ENCODE data around the gene CIROP. TPM values are rescaled to one million over a fixed set of nuclear protein-coding genes. Genes with fewer than 3 reads are reported as not detected.

Gene CIROP
- polyA plus RNA-seq, 1 donor: not detected

DNA sequence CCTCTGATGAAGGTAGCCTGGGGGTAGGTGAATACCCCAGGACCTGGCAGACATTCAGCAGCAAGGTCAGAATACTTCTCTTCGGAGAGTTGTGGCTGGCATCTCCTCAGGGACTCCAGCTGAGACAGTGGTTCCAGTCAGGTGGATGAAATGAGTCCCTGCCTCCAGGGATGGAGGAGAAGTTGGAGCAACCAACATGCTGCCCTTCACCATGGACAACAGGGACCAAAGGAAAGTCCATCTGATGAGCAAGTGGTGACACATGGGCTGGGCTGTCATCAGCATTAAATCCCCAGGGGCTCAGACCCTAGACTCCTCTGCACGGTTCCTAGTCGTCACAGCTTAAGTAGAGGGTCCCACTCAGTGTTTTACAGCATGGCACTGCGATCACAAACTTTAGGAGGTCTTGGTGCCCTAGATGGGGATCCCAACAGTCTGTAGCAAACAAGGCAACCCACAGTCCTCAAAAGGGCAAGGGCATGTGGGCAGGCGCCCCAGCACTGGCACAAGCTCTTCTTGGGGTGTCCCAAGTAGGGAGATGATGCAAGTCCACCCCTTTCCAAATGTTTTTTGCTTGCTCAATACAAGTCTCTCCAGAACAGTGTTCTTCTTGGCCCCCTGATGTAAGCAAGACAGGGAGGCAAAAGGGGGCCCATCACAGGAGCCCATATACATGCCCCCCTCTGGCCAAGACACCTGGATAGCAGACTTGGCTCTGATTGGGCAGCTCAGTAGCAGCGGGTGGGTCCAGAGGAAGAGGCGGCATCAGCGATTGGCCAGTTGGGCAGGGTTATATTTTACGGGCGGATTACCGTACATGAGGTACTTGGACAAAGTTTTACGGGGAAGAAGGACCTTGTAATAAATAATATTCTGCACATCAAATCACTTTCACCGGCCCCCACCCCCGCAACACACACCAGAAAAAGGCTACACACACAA, 36.7 kb downstream of the CIROP start:
- no peak for DNase-seq

DNA sequence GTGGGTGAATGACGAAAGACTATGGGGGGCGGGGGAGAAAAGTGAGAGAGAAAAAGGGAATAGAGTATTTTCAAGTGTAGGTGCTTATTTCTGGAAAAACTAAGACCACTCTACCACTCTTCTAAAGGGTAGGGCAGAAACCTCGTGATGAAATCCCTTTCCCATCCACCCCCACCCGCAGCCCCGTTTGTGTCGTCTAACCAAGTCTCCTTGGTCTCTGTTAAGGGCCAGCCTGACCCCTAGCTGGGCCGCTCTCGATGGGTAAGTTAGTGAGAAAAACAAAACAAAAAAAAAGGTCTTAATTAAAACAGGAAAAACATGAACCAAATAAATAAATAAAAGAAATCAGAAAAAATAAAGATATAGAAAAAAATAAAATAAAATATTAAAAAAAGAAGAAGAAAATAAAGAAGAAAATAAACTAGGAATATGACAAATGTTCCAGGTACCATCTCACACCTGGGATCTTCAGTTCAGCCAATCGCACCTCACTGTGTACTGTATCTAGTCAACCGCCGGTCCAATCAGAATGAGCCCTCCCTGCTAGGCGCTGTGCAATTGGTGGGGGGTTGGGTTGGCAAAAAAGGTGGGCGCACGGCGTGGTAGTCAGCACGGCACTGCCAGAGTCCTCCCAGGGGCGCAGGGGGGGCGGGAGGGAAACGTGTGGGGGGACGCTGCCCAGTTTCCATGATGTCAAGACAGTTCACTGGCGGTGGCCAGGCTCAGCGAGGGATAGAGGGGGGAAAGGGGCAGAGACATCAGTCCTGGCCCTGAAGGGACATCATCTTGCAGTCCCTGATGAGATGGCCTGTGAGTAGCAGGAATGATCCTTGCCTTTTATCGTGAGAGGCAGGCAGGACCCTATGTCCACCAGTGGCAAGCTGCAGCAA, 37.7 kb downstream of the CIROP start:
- DNase-seq: no peak

DNA sequence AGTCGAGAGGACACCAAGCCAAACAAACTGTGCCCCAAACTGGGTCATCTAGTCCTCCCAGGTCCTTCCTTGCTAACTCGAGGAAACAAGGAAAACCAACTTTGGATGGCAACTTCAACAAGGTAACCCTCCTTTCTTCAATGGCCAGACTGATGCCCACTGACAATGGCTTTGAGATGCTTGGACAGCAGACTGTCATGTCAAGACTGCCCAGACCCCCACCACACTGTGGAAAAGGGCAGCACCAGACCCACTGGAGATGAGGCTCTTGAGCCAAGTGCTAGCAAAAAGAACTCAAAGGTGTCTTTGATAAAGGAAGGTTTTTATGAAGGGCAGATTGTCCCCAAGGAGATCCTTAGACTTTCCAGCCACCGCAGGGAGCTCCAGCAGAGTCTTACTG, 38.4 kb downstream of the CIROP start:
- no peak for DNase-seq

DNA sequence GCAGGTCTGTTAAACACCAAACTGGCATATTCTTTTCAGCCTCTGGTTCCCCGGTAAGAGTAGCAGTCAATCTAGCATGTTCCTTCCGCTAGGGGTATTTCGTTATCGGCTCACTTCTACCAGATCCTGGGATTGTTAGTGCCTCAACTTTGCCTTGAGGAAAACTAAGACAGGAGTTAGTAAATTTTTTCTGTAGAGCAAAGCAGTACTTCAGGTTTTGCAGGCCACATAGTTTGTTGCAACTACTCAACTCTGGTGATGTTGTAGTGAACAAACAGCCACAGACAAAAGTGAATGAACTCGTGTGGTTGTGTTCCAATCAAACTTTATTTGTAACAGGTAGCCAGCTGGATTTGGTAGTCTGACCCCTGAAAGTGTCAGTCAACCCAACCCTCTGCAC, 41.2 kb downstream of the CIROP start:
- no peak for DNase-seq

DNA sequence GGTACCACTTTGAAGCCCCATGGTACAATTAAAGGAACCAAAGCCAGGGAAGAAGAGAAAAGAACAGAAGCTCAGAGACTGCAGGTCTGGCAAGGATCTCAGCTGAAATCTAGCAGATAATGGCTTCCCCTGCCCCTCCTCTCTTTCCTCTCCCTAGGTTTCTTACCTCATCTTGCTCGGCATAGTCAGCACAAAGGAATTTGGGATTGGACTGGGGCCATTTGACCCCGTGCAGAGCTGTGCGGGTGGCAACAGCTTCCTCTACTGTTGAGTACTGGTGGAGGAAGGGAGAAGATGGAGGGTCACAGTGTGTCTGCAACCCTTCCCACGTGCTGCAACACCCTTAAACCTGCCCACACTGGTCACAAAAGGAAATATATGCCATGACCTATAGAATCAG, 42.8 kb downstream of the CIROP start:
- no peak for DNase-seq

DNA sequence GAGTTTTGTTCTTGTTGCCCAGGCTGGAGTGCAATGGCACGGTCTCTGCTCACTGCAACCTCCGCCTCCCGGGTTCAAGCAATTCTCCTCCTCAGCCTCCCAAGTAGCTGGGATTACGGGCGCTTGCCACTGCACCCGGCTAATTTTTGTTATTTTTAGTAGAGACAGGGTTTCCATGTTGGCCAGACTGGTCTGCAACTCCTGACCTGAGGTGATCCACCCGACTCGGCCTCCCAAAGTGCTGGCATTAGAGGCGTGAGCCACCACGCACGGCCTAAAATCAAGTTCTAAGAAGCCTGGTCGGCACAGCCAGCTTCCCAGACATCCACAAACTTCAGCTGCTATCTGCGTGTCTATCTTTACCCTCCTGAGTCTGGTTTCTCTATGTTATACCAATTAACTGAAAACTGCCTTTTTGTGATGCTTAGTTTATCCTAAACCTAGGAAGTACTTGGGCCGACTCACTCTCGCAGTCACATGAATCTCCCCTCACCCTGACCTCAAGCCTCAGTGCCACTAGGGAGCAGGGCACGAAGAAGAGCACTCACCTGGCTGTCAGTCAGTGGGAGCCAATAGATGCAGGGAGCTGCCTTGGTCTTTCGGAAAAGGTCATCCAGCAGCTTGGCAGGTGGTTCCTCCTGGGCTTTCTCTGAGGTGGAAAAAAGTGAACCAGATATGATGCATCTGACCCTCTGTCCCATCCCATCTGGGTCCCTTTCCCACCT, 44.1 kb downstream of the CIROP start:
- DNase-seq: no peak

DNA sequence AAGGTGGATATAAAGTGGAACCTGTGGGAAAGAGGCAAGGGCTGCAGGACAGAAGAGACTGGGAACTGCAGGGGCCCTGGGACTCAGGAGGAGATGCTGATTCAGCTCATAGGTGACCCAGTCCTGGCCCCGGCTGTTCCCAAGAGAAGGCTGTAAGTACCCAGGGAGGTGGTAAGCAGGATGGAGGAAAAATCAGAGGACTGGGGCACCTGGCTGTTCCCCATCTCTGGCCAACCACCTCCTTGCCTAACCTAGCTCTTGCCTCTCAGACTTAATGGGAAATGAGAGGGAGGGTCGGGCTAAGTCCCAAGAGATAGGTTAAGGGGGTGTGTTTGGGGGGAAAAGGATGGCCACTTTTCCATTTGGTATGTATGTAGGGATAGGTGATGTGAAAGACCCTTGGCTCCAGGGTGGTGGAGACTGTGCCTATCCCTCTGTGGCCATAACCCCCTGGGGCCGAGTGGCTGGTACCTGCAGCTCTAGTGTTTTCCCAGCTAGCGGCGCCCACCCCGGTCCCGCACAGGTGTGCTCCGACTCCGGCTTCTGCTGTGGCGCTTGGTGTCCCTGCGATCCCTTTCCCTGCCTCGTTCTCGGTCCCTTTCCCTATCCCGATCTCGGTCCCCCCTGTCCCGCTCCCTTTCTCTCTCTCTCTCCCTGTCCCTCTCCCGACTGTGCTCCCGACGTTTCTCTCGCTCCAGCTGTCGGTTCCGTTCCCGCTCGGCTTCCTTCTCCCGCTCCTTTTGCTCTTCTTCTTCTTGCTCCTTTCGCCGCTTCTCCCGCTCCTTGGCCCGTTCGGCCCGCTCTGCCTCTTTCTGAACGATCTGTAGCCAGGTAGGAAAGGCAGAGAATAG, 45.9 kb downstream of the CIROP start:
- DNase-seq: no peak

DNA sequence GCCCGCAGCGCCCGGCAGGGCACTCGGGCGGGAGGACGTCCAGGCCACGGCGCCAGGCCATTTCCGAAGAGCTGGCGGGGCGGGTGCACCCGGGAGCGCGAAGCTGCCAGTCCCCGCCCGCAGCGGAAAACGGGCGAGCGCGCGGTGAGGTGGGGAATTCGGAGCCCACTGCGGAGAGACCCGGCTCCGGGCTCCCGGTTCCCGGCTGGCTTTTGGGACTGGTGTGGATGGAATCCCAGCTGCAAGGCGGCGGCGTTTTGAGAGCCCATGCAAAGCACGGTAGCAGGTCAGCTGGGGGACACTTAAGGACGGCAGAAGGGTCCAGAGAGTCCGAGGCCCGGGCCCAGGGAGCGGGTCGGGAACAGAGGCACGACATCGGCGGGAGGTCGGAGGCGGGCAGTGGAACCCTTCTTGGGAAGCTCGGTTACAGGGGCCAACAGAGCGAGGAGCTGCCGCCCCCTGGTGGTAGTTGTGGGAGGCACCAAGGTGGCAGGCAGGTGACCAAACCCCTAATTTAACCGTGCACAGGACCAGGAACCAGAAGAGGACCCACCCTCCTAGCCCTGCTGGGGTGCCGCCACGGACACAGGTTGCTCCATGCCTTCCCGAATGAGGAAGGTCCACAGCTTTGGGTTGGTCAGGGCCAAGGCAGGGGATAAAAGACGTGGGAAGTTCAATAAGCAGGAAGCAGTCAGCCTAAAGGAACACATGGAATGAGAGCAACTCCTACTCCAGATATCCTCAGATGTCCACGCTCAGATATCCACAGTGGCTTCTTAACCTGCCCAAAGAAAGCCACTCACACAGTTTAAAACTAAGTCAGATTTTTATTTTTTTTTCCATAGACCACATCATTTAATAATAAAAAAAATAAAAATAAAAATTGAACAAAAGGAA, 46.8 kb downstream of the CIROP start:
- peak; percentile 92 for DNase-seq

DNA sequence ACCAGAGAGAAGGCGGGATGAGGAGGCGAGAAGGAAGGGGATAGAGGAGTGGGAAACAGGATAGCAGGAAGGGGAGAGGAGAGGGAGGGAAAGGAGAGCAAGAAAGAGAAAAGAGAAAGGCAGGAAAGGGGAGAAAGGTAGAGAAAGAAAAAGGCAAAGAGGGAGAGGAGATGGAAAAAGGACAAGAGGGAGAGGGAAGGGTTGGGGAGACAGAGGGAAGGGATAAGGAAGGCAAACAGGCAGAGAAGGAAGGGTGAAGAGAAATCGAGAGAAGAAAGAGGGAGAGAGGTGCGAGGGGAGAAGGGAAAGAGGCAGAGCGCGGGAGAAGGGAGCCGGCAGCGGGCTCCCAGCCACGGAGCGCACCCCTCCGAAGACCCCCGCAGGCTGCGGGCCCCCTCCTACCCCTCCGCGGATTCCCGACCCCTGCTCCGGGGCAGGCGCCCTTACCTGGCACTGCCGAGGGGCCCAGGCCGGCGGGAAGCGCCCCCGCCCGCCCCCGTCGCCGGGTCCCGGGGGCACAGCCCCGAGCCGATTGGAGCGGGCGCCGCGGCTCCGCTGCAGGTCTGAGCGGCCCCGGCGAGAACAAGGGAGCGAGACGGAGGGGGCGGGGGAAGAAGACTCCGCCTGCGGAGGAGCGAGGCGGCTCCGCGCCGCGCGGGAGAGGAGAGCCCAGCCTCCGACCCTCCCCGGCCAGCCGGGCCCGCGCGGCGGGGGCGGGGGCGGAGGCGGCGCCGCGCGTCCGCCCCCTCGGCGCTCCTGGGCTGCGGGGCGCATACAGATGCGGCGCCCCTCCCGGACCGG, 47.6 kb downstream of the CIROP start, which contains the start of gene CDH24:
TSS of gene CDH24 (minus strand) at position 565 of the 801 bp plus-strand sequence. CDS start 1,787 bp downstream, outside the sequence.
- peak; percentile 82 for DNase-seq

DNA sequence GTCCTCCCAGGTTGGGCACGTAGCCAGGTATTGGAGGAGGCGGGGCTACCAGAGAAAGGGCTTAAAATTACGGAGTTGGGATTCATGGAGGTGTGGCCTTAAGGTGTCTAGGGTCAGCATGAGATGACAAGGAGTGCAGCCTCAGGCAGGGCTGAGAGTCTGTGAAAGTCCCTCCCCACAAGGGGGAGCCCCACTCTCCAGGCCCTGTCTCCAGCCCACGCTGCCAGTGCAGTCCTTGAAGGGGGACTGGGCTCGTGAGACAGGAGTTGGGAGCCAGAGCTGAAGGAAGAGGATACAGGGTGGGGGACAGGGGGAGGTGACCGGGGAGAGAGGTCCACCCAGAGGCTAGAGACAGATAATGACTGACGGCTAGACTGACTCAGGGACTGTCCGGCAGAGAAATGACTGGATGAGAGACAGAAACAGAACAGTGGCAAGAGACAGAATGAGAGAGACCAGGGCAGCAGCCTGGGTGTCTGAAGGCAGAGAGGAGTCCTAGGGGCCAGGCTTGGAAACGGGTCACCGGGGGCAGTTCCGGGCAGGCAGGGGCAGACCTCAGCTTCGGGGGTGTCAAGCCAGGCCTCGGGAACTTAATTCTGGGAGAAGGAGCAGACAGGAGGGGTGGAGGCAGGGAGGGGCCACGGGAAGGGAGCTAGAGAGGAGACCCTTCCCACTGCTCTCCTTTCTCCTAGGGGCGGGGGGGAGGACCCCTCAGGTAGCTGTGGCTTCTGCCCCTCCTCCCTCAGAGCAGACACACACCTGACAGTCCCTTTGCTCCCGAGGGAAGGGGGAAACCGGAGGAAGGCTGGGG, 48.4 kb downstream of the CIROP start:
- DNase-seq: no peak

DNA sequence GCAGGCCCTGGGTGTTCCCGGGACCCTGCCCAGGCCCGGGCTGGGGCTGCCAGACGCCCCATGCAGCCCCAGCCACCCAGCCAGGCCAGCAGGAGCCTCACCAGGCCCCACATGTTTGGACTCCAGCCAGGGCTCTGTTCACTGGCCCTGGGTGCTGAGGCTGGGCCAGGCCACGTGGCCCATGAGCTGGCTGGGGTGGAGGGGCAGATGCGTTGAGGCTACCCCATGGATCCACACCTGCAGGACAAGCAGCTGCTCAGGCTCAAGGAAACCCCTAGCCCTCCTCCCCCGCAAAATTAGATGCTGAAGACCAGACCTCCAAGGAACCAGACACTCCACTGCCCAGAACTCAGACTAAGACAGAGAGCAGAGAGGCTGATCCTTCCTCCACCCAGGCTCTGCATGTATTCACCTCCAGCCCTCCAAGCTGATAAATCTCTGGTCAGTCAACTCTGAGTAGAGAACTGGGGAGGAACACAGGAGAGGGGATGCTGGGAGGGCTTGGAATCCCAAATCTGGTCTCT, 49.1 kb downstream of the CIROP start:
- no peak for DNase-seq

DNA sequence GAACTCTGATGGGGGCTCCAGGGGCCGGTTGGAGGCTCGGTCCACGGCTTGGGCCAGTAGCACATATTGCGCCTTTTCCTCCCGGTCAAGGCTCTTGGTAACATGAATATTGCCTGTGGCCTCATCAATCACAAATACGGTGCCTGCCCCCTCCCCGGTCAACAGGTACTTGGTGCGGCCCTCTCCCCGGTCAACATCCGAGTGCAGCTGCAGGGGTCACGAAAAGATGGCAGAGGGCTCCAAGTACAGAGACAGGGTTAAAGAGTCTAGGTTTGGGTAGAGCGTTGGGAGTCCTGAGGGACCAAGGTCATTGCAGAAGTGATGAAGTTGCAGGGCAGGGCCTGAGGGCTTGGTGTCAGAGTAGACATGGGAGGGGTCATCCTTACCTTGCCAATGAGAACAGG, 49.6 kb downstream of the CIROP start:
- no peak for DNase-seq

DNA sequence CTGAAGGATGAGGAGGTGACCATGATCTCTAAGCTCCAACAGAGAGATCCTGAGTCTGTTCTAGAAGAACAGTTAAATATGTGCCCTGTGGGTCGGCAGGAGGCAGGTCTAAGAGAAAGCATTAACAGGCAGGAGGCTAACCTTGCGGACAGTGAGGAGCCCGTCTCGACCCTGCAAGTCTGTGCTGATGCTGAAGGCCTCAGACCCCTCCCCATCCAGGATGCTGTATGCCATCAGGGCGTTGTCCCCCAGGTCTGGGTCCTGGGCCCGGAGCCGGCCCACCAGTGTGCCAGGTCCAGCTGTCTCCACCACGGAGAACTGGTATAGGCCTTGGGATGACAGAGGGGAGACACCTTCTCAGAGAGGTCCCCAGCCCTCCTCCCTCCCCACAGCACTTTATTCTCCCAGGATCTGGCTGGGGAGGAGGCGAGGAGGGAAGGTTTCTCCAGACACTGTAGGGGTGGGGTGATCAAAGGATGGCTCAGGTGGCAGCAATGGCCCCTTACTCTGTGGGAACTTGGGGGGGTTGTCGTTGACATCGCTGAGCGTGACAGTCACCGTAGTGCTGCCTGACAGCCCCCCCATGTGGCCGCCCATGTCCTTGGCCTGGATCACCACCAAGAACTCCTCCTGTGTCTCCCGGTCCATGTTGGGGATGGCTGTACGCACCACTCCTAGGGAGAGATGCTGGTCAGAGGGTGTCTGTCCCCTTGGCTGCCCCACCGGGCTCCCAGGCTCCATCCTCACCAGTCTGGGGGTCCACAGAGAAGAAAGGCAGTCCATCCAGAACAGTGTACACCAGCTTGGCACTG, 50.6 kb downstream of the CIROP start:
- no peak for DNase-seq

DNA sequence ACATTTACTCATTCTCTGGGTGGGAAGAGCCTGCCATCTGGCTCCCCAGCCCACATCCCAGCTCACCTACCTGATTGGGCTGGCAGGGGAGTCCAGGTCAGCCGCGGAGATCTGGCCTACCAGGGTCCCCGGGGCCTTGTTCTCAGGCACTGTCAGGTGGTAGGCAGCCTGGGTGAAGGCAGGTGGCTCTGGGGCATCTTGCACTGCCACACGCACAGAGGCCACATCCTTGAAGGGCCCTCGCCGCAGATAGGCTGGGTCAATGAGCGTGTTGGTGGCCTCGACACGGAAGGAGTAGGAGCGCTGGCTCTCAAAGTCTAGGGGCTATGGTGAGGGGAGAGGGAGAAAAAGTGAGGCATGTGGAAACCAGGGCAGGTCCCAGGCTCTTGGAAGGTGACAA, 51.4 kb downstream of the CIROP start:
- no peak for DNase-seq

DNA sequence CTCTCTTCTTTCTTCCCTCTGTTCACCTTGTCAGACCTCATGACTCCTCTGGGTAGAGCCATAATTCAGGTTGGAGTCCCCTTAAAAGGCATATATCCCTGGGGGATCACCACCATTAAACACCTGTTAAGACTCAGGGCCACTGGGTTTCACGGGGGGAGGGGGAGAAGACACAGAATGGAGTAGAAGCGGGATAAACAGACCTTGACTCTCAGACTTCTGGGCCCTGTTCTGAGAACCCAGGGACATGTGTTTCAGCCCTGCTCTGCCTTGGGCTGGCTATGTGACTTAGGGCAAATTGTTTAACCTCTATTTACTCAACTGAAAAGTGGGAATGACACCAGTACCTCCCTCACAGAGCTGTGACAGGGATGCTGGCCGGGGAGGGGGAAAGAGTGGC, 52.1 kb downstream of the CIROP start:
- DNase-seq: no peak

DNA sequence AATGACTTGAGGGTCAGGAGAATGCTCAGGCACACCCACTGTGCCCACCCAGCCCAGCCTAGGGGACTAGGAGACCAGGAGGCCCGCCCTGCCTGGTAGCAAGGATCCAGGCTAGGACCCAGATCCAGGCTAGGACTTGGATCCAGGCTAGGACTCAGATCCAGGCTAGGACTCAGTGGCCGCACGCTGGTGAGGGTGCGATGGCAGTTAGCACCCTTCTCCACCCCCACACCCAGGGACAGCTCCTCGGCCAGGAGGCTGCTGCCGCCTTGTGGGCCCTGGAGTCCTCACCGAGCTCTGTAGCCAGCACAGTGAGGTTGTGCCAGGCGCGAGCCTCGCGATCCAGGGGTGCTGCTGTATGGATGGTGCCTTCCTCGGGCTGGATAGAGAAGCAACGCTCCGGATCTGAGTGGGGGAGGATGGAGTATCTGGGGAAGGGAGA, 52.6 kb downstream of the CIROP start:
- DNase-seq: no peak

All from left kidney (tissue), 2 donors.